Stimulated activated naive CD8-positive, alpha-beta T cell treated with anti-CD3 and anti-CD28 coated beads, Interleukin-15, amount 100 ng/mL, for 72 hours (primary cell): ENCODE data around the gene RNF150.
A peak's percentile ranks its signal among the peaks of the same experiment; 100 is the strongest.

Experiments
- ATAC-seq: fragments of 150-1000 bp; cut with Tn5 transposase; 2 replicates; pipeline ENCODE4 v1.10.0; 2021; ENCODE audit warnings: mild to moderate bottlenecking, moderate library complexity
- DNase-seq, 2 donors: peaks; one replicate each; pipeline ENCODE4 v3.0.0; 2021 to 2022
- H3K27ac Mint-ChIP-seq, 2 donors: one replicate each; pipeline ENCODE4 v1.8.0; 2022; ENCODE audit warnings: mild to moderate bottlenecking in 2 of 2, mixed read lengths in 2 of 2, moderate library complexity in 2 of 2
- H3K27me3 Mint-ChIP-seq: one replicate; pipeline ENCODE4 v1.8.0; 2022; ENCODE audit warnings: mixed read lengths
- H3K4me1 Mint-ChIP-seq: one replicate; pipeline ENCODE4 v1.8.0; 2022; ENCODE audit warnings: mild to moderate bottlenecking, mixed read lengths
- H3K4me3 Mint-ChIP-seq, 2 donors: one replicate each; pipeline ENCODE4 v1.8.0; 2022; ENCODE audit warnings: mild to moderate bottlenecking in 2 of 2, mixed read lengths in 2 of 2, moderate library complexity in 1 of 2
- H3K9me3 Mint-ChIP-seq, 2 donors: one replicate each; pipeline ENCODE4 v1.8.0; 2022; ENCODE audit warnings: mixed read lengths in 2 of 2

Gene RNF150

DNA sequence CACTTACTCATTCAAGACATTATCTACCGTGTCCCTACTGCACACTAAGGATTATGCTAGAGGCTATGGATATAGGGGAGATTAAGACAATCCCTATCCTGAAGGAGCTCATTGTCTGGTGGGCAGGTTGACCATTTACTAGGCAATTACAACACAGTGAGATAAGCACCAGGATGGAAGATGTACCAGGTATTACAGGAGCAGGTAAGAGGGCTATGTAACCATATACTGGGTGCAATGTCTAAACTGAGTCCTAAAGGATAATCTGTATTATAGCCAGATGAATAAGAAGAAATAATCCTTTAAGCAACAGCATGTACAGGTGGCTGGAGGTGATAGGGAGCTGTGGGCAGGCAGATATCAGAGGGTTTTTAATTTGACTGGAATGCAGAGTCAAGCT lies 263.8 kb downstream of the RNF150 start:
- H3K27ac Mint-ChIP-seq: no peak overlapping the region
- no peak overlapping the region for H3K4me3 Mint-ChIP-seq
- no peaks in the 10 kb centered on the region for H3K9me3 Mint-ChIP-seq
- no peaks in the 10 kb centered on the region for H3K4me1 Mint-ChIP-seq
- DNase-seq (no peak), ATAC-seq (peak; percentile 26)
- H3K27me3 Mint-ChIP-seq: no peaks in the 10 kb centered on the region

- Mint-ChIP-seq H3K27ac (no peak overlapping the region), H3K4me1 (no peaks in the 10 kb centered on the region), H3K9me3 (no peaks in the 10 kb centered on the region), H3K27me3 (peaks cover 1% of the 10 kb centered on the region), H3K4me3 (no peak overlapping the region)
- no peak for DNase-seq
- ATAC-seq: no peak
Observed at GRCh38 chr4:140867356-140867755, 265.9 kb downstream of the RNF150 start.

DNA sequence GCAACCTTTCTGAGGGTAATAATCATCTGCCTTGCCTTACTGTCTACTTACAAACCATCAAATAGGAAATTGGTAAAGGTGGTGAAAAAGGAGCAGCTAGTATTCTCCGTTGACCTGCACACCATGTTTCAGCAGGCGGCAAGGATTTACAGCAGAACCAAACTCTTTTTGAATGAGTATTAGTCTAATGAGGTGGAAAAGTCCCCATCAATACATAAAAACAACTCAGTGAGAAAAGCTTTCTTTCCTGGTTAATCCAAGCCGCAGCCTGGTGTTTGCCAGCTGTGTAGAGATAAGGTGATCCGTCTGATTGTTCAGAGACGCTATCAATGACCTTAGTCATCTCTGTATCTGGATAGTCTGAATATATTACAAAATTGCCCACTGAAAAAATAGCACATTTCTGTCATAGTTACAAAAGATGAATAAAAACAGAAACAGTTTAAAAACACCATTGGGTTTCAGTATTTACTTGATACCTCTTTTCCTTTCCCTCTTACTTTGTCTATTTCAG lies 266.7 kb downstream of the RNF150 start:
- no peaks in the 10 kb centered on the region for H3K9me3 Mint-ChIP-seq
- no peak overlapping the region for H3K4me3 Mint-ChIP-seq

GRCh38 chr4:140865253-140866217 lies 267.7 kb downstream of the RNF150 start:
- H3K27ac Mint-ChIP-seq: no peak overlapping the region
- H3K9me3 Mint-ChIP-seq: no peaks in the 10 kb centered on the region
- DNase-seq (no peak), ATAC-seq (no peak)
- H3K4me1 Mint-ChIP-seq: no peaks in the 10 kb centered on the region
- H3K27me3 Mint-ChIP-seq: peaks cover 12% of the 10 kb centered on the region
- no peak overlapping the region for H3K4me3 Mint-ChIP-seq

More for the DNA sequence above, 266.7 kb downstream of the RNF150 start:
- no peak for DNase-seq
- no peak overlapping the region for H3K27ac Mint-ChIP-seq
- ATAC-seq: no peak
- H3K4me1 Mint-ChIP-seq: no peaks in the 10 kb centered on the region
- peaks cover 9% of the 10 kb centered on the region for H3K27me3 Mint-ChIP-seq

DNA sequence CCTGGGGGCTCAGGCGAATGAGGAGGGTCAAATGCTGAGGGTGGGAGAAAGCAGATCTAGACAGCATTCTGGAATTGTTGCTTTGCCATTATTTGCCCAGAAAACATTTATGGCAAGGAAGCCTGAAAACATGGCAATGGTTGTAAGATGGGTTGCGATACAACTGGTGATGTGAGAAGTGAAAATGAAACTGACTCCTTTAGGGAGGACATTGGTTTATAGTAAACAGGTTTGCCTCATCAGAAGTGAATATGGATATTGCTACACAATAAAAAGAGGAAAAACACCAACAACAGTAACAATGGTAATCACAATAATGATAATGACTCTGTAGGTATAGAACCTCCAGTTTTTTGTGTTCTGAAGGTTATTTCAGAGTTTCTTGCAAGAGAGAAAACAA lies 270.1 kb downstream of the RNF150 start:
- Mint-ChIP-seq H3K4me1 (no peaks in the 10 kb centered on the region), H3K4me3 (no peak overlapping the region), H3K27me3 (peaks cover 12% of the 10 kb centered on the region), H3K9me3 (no peaks in the 10 kb centered on the region), H3K27ac (peak overlapping the region in 1 of 2 donors; percentile 34)
- DNase-seq (no peak), ATAC-seq (no peak)

DNA sequence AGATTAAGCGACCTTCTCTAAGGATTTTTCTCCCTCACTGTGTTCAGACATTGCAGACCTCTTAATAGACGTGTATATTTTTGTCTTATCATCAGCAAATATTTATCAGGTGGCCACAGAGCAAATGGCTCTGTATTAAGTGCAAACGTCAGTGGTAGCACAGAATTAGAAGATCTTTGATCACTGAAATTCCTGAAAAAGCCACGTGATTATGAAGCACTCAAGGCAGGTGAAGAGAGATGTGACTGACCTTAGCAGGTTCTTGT lies 271.2 kb downstream of the RNF150 start:
- peaks cover 12% of the 10 kb centered on the region for H3K27me3 Mint-ChIP-seq
- no peak overlapping the region for H3K4me3 Mint-ChIP-seq
- H3K27ac Mint-ChIP-seq: no peak overlapping the region
- no peak for DNase-seq
- H3K9me3 Mint-ChIP-seq: no peaks in the 10 kb centered on the region
- no peak for ATAC-seq
- no peaks in the 10 kb centered on the region for H3K4me1 Mint-ChIP-seq

DNA sequence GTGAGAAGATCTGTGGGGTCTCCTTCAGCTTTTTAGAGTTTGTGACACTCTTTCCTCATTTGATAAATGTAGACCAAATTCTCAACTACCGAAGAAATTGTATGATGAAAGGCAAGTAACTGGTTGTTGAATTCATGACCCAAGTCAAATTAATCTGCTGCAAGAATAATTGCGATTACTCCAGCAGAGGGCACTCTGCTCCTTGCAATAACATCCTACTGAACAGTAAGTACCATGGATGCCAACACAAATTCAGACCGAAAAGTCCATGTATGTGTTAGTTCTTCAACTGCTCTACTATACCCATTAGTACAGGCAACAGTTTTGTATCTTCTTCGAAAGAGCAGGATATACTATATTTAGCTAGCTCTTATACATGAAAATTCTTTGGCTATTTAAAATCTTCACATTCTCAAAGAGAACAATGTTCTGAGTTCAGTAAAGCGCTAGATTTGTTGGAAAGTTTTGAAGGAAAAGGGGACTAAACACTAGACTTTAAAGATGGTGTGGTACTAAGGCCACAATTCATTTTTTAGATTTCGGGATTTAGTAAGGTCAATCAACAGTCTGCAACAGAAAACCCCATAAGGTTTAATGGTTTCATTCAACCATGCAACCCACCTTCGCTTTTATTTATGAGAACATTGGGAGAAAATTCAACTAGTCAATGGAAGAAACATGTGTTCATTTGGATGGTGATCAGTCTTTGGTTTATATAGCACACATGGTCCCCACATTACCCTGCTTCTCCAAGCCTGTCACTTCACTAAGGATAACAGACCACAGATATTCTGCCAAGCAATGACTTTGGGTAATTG lies 271.7 kb downstream of the RNF150 start:
- Mint-ChIP-seq H3K4me1 (no peaks in the 10 kb centered on the region), H3K4me3 (no peak overlapping the region), H3K27me3 (peaks cover 12% of the 10 kb centered on the region), H3K27ac (no peak overlapping the region), H3K9me3 (no peaks in the 10 kb centered on the region)
- ATAC-seq (peak; percentile 76), DNase-seq (peak; percentile 40)

DNA sequence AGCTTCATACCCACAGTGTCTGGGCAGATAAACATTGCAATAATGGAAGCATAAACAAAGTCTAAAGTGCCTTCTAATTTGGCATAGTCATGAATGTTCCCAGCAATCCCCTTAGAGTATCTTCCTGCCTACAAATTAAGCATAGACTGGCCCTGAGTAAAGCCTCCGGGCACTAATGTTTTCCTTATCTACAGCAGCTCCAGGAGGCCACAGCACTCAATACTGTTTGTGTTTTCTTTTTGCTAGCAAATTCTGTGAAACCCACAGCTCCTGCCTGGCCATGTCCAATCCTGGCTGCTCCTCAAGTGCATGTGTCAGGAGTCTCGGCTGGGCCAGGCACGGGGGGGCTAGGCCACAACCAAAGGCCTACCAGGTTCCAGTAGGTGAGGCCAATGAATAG lies 274.4 kb downstream of the RNF150 start:
- no peak overlapping the region for H3K4me3 Mint-ChIP-seq
- no peak for ATAC-seq
- no peak overlapping the region for H3K27ac Mint-ChIP-seq
- no peaks in the 10 kb centered on the region for H3K4me1 Mint-ChIP-seq
- no peak for DNase-seq
- no peaks in the 10 kb centered on the region for H3K9me3 Mint-ChIP-seq
- H3K27me3 Mint-ChIP-seq: peaks cover 20% of the 10 kb centered on the region

DNA sequence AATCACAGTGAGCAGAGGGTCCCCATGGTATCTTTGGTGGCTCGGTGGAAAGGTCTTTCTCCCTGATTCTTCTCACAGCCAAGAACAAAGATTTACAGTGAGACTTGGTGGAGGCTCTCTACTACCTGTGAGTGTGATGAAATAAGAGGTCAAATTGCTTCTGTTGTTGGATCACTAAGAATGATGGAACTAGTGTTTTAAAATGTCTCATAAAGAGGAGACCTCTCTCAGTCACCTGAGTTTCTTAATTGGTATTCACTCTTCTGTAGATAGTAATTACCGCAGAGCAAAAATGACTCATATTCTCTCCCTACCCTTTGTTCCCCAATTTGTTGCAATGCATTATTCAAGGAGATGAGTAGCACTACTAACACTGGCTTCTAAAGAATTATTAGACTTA lies 276.2 kb downstream of the RNF150 start:
- ATAC-seq: no peak
- DNase-seq: no peak
- Mint-ChIP-seq H3K9me3 (no peaks in the 10 kb centered on the region), H3K27me3 (peaks cover 17% of the 10 kb centered on the region), H3K27ac (no peak overlapping the region), H3K4me3 (no peak overlapping the region), H3K4me1 (no peaks in the 10 kb centered on the region)

- no peaks in the 10 kb centered on the region for H3K9me3 Mint-ChIP-seq
- H3K4me1 Mint-ChIP-seq: no peaks in the 10 kb centered on the region
- DNase-seq: no peak
- H3K27ac Mint-ChIP-seq: no peak overlapping the region
- H3K4me3 Mint-ChIP-seq: no peak overlapping the region
- H3K27me3 Mint-ChIP-seq: peaks cover 12% of the 10 kb centered on the region
- ATAC-seq: no peak
Observed at GRCh38 chr4:140856621-140857062, 276.6 kb downstream of the RNF150 start.

DNA sequence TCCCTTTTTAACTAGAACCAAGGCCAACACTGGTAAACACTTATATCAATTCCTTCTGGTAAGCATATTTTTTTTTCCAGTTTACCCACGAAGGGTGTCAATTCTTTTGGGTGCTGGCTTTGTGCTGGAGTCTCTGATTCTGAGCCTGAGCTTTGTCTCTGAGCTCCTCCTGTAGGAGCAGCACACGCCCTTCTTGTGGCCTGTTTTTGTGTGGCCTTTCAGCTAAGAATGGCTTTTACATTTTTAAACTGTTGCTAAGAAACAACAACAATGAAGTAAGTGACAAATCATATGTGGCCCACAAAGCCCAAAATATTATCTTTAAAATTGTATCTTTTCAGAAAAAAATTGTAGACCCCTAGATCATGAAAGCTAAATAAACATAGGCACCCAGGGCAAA lies 279.1 kb downstream of the RNF150 start:
- no peak overlapping the region for H3K4me3 Mint-ChIP-seq
- no peak for DNase-seq
- H3K27me3 Mint-ChIP-seq: peaks cover 17% of the 10 kb centered on the region
- H3K4me1 Mint-ChIP-seq: no peaks in the 10 kb centered on the region
- no peak for ATAC-seq
- H3K9me3 Mint-ChIP-seq: no peaks in the 10 kb centered on the region
- H3K27ac Mint-ChIP-seq: no peak overlapping the region

DNA sequence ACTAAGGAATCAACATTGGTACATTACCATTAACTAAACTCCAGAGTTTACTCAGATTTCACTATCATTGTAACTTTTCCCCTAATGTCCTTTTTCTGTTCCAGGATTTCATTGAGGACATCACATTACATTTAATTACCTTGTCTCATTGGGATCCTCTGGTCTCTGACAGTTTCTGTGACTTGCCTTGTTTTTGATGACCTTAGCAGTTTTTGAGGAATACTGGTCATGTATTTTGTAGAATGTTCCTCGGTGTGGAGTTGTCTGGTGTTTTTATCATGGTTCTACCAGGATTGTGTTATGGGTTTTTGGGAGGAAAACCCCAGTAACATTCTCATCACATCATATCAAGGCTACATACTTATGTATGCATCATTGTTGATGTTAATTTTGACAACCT lies 281.5 kb downstream of the RNF150 start:
- H3K4me3 Mint-ChIP-seq: no peak overlapping the region
- H3K27ac Mint-ChIP-seq: no peak overlapping the region
- H3K9me3 Mint-ChIP-seq: no peaks in the 10 kb centered on the region

DNA sequence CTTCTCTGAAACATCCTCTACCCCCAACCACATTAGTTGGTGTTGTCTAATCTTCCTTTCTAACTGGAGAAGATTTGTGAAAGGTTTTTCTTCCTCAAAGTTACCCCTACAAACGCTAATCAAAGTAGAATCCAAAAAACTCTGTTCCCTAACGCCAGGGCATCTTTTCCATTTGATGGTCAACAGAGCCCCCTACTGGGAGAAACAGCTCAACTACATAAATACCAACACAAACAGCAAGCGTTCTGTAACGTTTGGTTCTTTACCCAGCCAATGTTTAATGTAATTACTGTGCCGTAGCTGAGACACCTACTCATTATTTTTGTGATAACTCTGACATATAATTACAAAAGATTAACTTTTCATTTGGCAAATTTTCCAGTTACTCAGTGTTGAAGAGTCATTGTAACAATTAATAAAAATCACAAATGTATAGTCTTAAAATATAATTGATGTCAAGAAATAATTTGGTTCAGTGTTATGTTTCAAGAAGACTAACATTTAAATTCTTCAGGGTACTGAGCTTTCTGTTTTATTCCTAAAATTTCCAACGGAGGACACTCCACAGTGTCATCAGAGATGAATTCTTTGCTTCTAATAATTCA lies 282.1 kb downstream of the RNF150 start:
- Mint-ChIP-seq H3K27ac (no peak overlapping the region), H3K4me1 (no peaks in the 10 kb centered on the region), H3K27me3 (peaks cover 30% of the 10 kb centered on the region), H3K4me3 (no peak overlapping the region), H3K9me3 (no peaks in the 10 kb centered on the region)
- no peak for ATAC-seq
- peak; percentile 19 to 20 for DNase-seq

More for the DNA sequence above, 281.5 kb downstream of the RNF150 start:
- Mint-ChIP-seq H3K4me1 (no peaks in the 10 kb centered on the region), H3K27me3 (peaks cover 30% of the 10 kb centered on the region)
- no peak for ATAC-seq
- no peak for DNase-seq

GRCh38 chr4:140849526-140849925 lies 283.7 kb downstream of the RNF150 start:
- peaks cover 22% of the 10 kb centered on the region for H3K27me3 Mint-ChIP-seq
- ATAC-seq: no peak
- DNase-seq: no peak
- H3K27ac Mint-ChIP-seq: no peak overlapping the region
- no peaks in the 10 kb centered on the region for H3K4me1 Mint-ChIP-seq
- no peak overlapping the region for H3K4me3 Mint-ChIP-seq
- H3K9me3 Mint-ChIP-seq: no peaks in the 10 kb centered on the region

DNA sequence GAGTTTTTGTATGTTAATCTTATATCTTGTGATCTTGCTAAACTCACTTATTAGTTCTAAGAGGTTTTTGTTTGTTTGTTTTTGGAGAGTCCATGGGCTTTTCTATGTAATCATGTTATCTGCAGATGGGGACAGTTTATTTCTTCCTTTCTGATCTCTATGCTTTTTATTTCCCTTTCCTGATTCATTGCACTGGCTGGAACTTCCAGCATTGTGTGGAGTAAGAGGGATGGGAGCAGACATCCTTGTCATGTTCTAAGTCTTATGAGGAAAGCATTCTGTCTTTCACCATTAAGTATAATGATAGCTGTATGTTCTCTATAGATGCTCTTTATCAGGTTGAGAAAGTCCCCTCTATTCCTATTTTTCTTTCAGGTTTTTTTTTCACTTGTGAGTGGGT lies 286.5 kb downstream of the RNF150 start:
- Mint-ChIP-seq H3K27ac (no peak overlapping the region), H3K9me3 (no peaks in the 10 kb centered on the region), H3K4me3 (no peak overlapping the region), H3K4me1 (no peaks in the 10 kb centered on the region), H3K27me3 (peaks cover 23% of the 10 kb centered on the region)
- DNase-seq: no peak
- no peak for ATAC-seq

- H3K9me3 Mint-ChIP-seq: no peaks in the 10 kb centered on the region
- no peak overlapping the region for H3K4me3 Mint-ChIP-seq
Observed at GRCh38 chr4:140844061-140844460, 289.2 kb downstream of the RNF150 start.

More at GRCh38 chr4:140844061-140844460, 289.2 kb downstream of the RNF150 start:
- Mint-ChIP-seq H3K4me1 (no peaks in the 10 kb centered on the region), H3K27me3 (peaks cover 17% of the 10 kb centered on the region), H3K27ac (no peak overlapping the region)
- DNase-seq: no peak
- ATAC-seq: no peak
